ENCODE measurements around the gene PIAS2.

The PIAS2 gene

DNA sequence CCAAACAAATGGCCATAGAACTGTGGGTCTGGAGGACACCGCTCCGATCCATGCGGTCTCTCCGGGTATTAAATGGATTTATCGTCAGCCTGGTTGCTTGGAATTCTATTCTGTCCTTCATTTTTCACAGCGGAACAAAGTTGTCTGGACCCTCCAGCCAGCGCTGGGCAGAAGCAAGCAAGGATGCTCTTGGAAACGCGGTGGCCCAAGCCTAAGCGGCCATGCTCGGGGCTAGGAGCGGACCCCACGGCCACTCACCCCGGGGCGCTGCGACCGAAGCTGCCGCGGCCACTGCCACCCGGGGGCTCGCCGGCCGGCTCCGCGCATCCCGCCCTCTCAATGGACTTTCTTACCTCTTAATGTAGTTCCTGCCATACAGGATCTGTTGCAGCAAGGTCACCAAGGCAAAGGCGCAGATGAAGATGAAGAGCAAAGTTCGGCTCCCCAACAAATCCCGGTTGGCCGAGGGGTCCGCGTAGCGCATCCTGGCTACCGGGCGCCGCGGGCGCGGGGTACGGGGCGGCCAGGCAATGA, 161.2 kb downstream of the PIAS2 start:
- TF ChIP-seq, protein P1, sequence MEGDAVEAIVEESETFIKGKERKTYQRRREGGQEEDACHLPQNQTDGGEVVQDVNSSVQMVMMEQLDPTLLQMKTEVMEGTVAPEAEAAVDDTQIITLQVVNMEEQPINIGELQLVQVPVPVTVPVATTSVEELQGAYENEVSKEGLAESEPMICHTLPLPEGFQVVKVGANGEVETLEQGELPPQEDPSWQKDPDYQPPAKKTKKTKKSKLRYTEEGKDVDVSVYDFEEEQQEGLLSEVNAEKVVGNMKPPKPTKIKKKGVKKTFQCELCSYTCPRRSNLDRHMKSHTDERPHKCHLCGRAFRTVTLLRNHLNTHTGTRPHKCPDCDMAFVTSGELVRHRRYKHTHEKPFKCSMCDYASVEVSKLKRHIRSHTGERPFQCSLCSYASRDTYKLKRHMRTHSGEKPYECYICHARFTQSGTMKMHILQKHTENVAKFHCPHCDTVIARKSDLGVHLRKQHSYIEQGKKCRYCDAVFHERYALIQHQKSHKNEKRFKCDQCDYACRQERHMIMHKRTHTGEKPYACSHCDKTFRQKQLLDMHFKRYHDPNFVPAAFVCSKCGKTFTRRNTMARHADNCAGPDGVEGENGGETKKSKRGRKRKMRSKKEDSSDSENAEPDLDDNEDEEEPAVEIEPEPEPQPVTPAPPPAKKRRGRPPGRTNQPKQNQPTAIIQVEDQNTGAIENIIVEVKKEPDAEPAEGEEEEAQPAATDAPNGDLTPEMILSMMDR (IDR thresholded peaks at IDR 0.05; ENCODE audit: low read depth, low read length), result no peak
- no peak for TF ChIP-seq EZH2phosphoT487 (IDR thresholded peaks at IDR 0.05; ENCODE audit: low read depth)
- Histone ChIP-seq H3K4me2 (ENCODE audit: low read length) (no peak overlapping the region), H3K79me2 (ENCODE audit: low read length) (no peaks in the 10 kb centered on the region), H3K27me3 (ENCODE audit: low read depth, low read length) (peaks cover 9% of the 10 kb centered on the region; the same call in 1 of the 2 replicates), H4K20me1 (ENCODE audit: insufficient read depth, low read length) (no peaks in the 10 kb centered on the region), H3K27ac (ENCODE audit: low read length) (no peak overlapping the region), H3K4me3 (ENCODE audit: low read length) (no peak overlapping the region), H3K4me1 (ENCODE audit: low read length) (peaks cover 4% of the 10 kb centered on the region; the same call in 1 of the 2 replicates), H3K9me3 (ENCODE audit: insufficient read depth, low read length) (no peaks in the 10 kb centered on the region), H2AFZ (ENCODE audit: low read depth, low read length) (no peak overlapping the region), H3K36me3 (replicated peaks; ENCODE audit: low read depth, low read length) (no peaks in the 10 kb centered on the region), H3K9ac (ENCODE audit: low read length) (no peak overlapping the region)

DNA sequence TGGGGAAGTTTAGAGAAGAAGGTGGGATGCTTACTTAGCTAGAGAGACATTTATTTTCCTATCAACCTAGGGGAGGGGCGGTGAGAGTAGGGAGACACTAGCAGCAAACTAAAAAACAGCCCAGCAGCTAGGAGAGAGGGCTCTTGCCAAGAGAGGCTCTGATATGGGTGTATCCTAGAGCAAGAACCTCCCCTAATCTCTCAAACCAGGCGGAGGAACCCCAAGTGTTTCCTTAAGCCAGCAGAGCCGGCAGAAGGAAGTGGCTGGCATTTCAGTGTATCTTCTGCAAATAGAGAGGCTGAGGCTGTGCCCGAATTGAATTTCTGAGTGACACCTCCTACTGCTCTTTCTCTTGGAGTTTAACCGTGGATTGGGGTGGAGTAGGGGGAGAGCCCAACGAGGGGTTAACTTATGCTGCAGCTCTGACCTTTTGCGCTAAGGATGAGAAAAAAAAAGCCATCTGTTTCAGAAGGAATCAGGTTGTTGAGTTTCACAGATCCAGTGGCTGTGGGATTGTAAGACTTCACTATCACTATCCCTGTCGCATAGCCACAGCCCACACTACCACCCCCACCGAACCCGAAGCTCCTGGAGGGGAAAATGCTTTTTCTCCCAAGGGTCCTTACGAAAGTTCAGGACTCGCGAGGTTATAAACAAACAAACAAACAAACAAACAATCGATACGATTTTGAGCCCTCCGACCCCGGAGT, 161.8 kb downstream of the PIAS2 start:
- no peaks in the 10 kb centered on the region for H4K20me1 ChIP-seq (ENCODE audit: insufficient read depth, low read length)
- no peaks in the 10 kb centered on the region for H3K36me3 ChIP-seq (replicated peaks; ENCODE audit: low read depth, low read length)
- no peak overlapping the region for H3K4me2 ChIP-seq (ENCODE audit: low read length)
- no peak overlapping the region for H3K4me3 ChIP-seq (ENCODE audit: low read length)
- no peak overlapping the region for H3K9ac ChIP-seq (ENCODE audit: low read length)
- no peaks in the 10 kb centered on the region for H3K9me3 ChIP-seq (ENCODE audit: insufficient read depth, low read length)
- no peaks in the 10 kb centered on the region for H3K79me2 ChIP-seq (ENCODE audit: low read length)
- H3K27me3 ChIP-seq (ENCODE audit: low read depth, low read length), result peaks cover 11% of the 10 kb centered on the region; the same call in 1 of the 2 replicates
- H2AFZ ChIP-seq (ENCODE audit: low read depth, low read length), result no peak overlapping the region
- TF ChIP-seq, protein P1 (IDR thresholded peaks at IDR 0.05; ENCODE audit: low read depth, low read length), result no peak
- TF ChIP-seq EZH2phosphoT487 (IDR thresholded peaks at IDR 0.05; ENCODE audit: low read depth), result no peak
- H3K27ac ChIP-seq (ENCODE audit: low read length), result no peak overlapping the region
- H3K4me1 ChIP-seq (ENCODE audit: low read length), result peaks cover 4% of the 10 kb centered on the region; the same call in 1 of the 2 replicates

DNA sequence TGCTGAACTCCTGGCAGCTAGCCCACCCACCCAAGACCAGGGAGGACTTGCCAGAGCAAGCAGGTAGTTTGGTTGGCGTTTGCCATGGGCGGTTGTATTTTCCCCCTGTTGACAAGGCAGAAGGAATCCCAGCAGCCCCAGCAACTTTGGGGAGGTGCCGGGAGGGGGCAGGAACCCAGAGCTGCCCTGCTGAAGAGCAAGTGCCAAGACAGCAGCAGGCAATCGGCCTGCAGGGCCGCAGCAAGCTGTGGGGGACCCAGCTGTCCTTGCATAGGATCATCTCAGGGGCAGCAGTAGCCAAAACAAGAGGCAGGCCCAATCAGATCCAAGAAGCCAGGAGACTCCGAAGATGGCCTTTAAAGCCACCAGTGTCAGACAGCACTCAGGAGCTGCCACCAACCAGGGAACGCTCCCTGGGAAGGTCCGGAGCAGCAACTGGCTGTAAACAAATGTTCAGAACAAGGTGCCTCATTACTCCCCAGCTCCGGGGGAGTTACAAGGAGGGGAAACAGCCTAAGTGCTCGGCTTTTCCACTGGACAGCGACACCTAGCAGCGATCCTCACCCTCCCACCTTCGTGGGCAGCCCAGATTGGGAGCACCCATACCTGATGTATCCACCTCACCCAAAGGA, 162.5 kb downstream of the PIAS2 start:
- H2AFZ ChIP-seq (ENCODE audit: low read depth, low read length), result no peak overlapping the region; the same call in 1 of the 2 replicates
- H3K9ac ChIP-seq (ENCODE audit: low read length), result no peak overlapping the region
- H3K27ac ChIP-seq (ENCODE audit: low read length), result no peak overlapping the region
- H3K27me3 ChIP-seq (ENCODE audit: low read depth, low read length), result 0 out of 2 replicates have a peak, but pooled peaks cover 7% of the 10 kb centered on the region
- no peak overlapping the region for H3K4me2 ChIP-seq (ENCODE audit: low read length)
- H3K9me3 ChIP-seq (ENCODE audit: insufficient read depth, low read length), result no peaks in the 10 kb centered on the region
- H3K4me3 ChIP-seq (ENCODE audit: low read length), result no peak overlapping the region
- no peaks in the 10 kb centered on the region for H3K79me2 ChIP-seq (ENCODE audit: low read length)
- TF ChIP-seq, protein P1 (IDR thresholded peaks at IDR 0.05; ENCODE audit: low read depth, low read length), result no peak
- TF ChIP-seq EZH2phosphoT487 (IDR thresholded peaks at IDR 0.05; ENCODE audit: low read depth), result no peak
- no peaks in the 10 kb centered on the region for H3K36me3 ChIP-seq (replicated peaks; ENCODE audit: low read depth, low read length)
- H3K4me1 ChIP-seq (ENCODE audit: low read length), result peaks cover 4% of the 10 kb centered on the region; the same call in 1 of the 2 replicates
- no peaks in the 10 kb centered on the region for H4K20me1 ChIP-seq (ENCODE audit: insufficient read depth, low read length)

DNA sequence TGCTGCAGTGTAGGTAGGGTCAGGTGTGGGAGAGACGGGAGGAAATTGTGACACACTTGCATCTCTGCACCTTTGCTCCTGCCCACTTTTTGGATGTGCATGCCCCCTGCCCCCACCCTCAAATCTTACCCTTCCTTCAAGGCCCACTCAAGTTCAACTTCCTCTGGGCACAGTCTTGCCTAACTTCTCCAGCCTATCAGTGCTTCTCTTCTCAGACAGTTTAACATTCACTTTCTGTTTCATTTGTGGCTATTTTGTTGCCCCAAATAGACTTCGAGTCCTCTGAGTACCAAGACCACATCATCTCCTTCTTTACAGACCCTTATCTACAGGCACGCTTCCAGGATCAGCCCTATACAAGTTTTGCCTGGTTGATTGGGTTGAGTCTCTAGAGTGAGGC, 163.1 kb downstream of the PIAS2 start:
- H3K79me2 ChIP-seq (ENCODE audit: low read length), result no peaks in the 10 kb centered on the region
- H3K27me3 ChIP-seq (ENCODE audit: low read depth, low read length), result 0 out of 2 replicates have a peak, but pooled peaks cover 5% of the 10 kb centered on the region
- no peaks in the 10 kb centered on the region for H3K9me3 ChIP-seq (ENCODE audit: insufficient read depth, low read length)
- no peak for TF ChIP-seq EZH2phosphoT487 (IDR thresholded peaks at IDR 0.05; ENCODE audit: low read depth)
- TF ChIP-seq, protein P1 (IDR thresholded peaks at IDR 0.05; ENCODE audit: low read depth, low read length), result no peak
- no peak overlapping the region for H3K9ac ChIP-seq (ENCODE audit: low read length)
- H3K4me2 ChIP-seq (ENCODE audit: low read length), result no peak overlapping the region
- H3K27ac ChIP-seq (ENCODE audit: low read length), result no peak overlapping the region
- H2AFZ ChIP-seq (ENCODE audit: low read depth, low read length), result peak overlapping the region; percentile 40; the same call in 1 of the 2 replicates
- H3K36me3 ChIP-seq (replicated peaks; ENCODE audit: low read depth, low read length), result no peaks in the 10 kb centered on the region
- H3K4me1 ChIP-seq (ENCODE audit: low read length), result peaks cover 4% of the 10 kb centered on the region; the same call in 1 of the 2 replicates
- H4K20me1 ChIP-seq (ENCODE audit: insufficient read depth, low read length), result no peaks in the 10 kb centered on the region
- no peak overlapping the region for H3K4me3 ChIP-seq (ENCODE audit: low read length)
